ENCODE results near the gene TMC6. TPM values are rescaled to one million over a fixed set of nuclear protein-coding genes. Genes with fewer than 3 reads are reported as not detected.

The TMC6 gene
- total and polyA plus RNA-seq, 2 of the 13 experiments (the other 11 are each of a cell fraction or from before 2014, with no cell fraction given) = 48.4 to 99.1 TPM

DNA sequence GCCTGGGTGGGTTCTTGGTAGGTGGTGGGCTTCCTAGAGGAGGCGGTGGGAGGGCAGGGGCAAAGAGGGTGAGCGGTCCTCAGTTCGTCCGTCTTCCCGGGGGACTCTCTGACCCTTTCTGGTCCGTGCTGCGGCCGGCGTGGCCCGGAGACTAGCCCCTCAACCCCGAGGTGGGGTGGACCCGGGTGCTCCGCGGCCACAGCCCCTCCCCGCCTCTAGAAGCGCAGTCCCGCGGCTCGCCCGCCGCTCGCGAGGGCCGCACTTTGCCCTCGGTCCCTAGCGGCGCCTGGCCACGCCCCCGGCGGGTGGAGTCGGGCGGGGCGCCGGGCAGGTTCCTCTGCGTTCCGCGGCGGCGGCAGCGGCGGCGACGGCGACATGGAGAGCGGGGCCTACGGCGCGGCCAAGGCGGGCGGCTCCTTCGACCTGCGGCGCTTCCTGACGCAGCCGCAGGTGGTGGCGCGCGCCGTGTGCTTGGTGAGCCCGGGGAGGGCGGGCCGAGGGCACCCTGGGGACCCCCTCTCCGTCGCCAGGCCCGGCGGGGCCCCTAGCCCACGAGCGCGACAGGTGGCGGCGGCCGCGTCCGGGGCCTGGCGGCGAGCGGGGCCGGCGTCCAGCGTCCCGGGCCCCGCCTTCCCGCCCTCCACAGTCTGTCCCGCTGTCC, 39.8 kb upstream of the TMC6 start, which contains the start of gene SYNGR2 (continued):
- TF ChIP-seq, protein P1, sequence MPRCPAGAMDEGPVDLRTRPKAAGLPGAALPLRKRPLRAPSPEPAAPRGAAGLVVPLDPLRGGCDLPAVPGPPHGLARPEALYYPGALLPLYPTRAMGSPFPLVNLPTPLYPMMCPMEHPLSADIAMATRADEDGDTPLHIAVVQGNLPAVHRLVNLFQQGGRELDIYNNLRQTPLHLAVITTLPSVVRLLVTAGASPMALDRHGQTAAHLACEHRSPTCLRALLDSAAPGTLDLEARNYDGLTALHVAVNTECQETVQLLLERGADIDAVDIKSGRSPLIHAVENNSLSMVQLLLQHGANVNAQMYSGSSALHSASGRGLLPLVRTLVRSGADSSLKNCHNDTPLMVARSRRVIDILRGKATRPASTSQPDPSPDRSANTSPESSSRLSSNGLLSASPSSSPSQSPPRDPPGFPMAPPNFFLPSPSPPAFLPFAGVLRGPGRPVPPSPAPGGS (CRISPR knock-in tag; IDR thresholded peaks at IDR 0.05) = peak; percentile 88; the same call in 1 of the 2 replicates
- no peak for TF ChIP-seq SRF (IDR thresholded peaks at IDR 0.05; ENCODE audit: low read depth, low read length)
- no peak for TF ChIP-seq HOXA9 (CRISPR knock-in tag; IDR thresholded peaks at IDR 0.05; ENCODE audit: borderline replicate concordance)
- TF ChIP-seq RAD51 (IDR thresholded peaks at IDR 0.05; ENCODE audit: borderline replicate concordance) = no peak
- TF ChIP-seq MTF2 (CRISPR knock-in tag; IDR thresholded peaks at IDR 0.05; ENCODE audit: borderline replicate concordance) = no peak
- TF ChIP-seq RARG (CRISPR knock-in tag; IDR thresholded peaks at IDR 0.05; ENCODE audit: low read depth) = no peak
- no peak for TF ChIP-seq GLI4 (CRISPR knock-in tag; IDR thresholded peaks at IDR 0.05; ENCODE audit: borderline replicate concordance)
- TF ChIP-seq RFXAP (CRISPR knock-in tag; IDR thresholded peaks at IDR 0.05; ENCODE audit: borderline replicate concordance) = peak; percentile 85
- TF ChIP-seq, protein P2, sequence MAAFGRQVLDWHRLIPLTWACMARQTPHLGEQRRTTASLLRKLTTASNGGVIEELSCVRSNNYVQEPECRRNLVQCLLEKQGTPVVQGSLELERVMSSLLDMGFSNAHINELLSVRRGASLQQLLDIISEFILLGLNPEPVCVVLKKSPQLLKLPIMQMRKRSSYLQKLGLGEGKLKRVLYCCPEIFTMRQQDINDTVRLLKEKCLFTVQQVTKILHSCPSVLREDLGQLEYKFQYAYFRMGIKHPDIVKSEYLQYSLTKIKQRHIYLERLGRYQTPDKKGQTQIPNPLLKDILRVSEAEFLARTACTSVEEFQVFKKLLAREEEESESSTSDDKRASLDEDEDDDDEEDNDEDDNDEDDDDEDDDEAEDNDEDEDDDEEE (CRISPR knock-in tag; IDR thresholded peaks at IDR 0.05) = 0 out of 2 replicates have a peak, but pooled peaks have one; percentile 22
- TF ChIP-seq ZFP37 (CRISPR knock-in tag; IDR thresholded peaks at IDR 0.05; ENCODE audit: borderline replicate concordance) = no peak
- TF ChIP-seq, protein P3, sequence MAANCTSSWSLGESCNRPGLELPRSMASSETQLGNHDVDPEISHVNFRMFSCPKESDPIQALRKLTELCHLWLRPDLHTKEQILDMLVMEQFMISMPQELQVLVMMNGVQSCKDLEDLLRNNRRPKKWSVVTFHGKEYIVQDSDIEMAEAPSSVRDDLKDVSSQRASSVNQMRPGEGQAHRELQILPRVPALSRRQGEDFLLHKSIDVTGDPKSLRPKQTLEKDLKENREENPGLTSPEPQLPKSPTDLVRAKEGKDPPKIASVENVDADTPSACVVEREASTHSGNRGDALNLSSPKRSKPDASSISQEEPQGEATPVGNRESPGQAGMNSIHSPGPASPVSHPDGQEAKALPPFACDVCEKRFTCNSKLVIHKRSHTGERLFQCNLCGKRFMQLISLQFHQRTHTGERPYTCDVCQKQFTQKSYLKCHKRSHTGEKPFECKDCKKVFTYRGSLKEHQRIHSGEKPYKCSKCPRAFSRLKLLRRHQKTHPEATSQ (CRISPR knock-in tag; IDR thresholded peaks at IDR 0.05; ENCODE audit: borderline replicate concordance) = no peak
- TF ChIP-seq ZNF724P (CRISPR knock-in tag; IDR thresholded peaks at IDR 0.05; ENCODE audit: borderline replicate concordance) = peak; percentile 77; the same call in 1 of the 2 replicates
- TF ChIP-seq RNF2 (conservative IDR thresholded peaks at IDR 0.05; ENCODE audit: low read depth) = peak; percentile 81
- no peak for TF ChIP-seq NR1H2 (CRISPR knock-in tag; IDR thresholded peaks at IDR 0.05; ENCODE audit: borderline replicate concordance, low read depth)
- TF ChIP-seq HOXA5 (CRISPR knock-in tag; IDR thresholded peaks at IDR 0.05) = no peak; the same call in 1 of the 2 replicates
- no peak for TF ChIP-seq ZNF460 (CRISPR knock-in tag; IDR thresholded peaks at IDR 0.05; ENCODE audit: borderline replicate concordance)
- no peak for TF ChIP-seq ZNF383 (CRISPR knock-in tag; IDR thresholded peaks at IDR 0.05; ENCODE audit: borderline replicate concordance)
- no peak for TF ChIP-seq SRSF1 (optimal IDR thresholded peaks at IDR 0.05; ENCODE audit: low read depth, low read length)
- TF ChIP-seq ZNF484 (CRISPR knock-in tag; IDR thresholded peaks at IDR 0.05; ENCODE audit: borderline replicate concordance, low read depth) = no peak
- no peak for TF ChIP-seq ZNF672 (CRISPR knock-in tag; IDR thresholded peaks at IDR 0.05)
- TF ChIP-seq, protein P4, sequence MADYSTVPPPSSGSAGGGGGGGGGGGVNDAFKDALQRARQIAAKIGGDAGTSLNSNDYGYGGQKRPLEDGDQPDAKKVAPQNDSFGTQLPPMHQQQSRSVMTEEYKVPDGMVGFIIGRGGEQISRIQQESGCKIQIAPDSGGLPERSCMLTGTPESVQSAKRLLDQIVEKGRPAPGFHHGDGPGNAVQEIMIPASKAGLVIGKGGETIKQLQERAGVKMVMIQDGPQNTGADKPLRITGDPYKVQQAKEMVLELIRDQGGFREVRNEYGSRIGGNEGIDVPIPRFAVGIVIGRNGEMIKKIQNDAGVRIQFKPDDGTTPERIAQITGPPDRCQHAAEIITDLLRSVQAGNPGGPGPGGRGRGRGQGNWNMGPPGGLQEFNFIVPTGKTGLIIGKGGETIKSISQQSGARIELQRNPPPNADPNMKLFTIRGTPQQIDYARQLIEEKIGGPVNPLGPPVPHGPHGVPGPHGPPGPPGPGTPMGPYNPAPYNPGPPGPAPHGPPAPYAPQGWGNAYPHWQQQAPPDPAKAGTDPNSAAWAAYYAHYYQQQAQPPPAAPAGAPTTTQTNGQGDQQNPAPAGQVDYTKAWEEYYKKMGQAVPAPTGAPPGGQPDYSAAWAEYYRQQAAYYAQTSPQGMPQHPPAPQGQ (CRISPR knock-in tag; IDR thresholded peaks at IDR 0.05; ENCODE audit: borderline replicate concordance) = 0 out of 2 replicates have a peak, but pooled peaks have one; percentile 33
- no peak for TF ChIP-seq SOX6 (IDR thresholded peaks at IDR 0.05)
- TF ChIP-seq SOX6 (CRISPR knock-in tag; IDR thresholded peaks at IDR 0.05) = 0 out of 2 replicates have a peak, but pooled peaks have one; percentile 20
- TF ChIP-seq ZFP82 (CRISPR knock-in tag; IDR thresholded peaks at IDR 0.05; ENCODE audit: borderline replicate concordance) = peak; percentile 76; the same call in 1 of the 2 replicates
- no peak for TF ChIP-seq HDAC2 (CRISPR knock-in tag; IDR thresholded peaks at IDR 0.05)

Data from HepG2 (cell line).